Fibroblast of upper back skin (primary cell): ENCODE measurements around the gene MMP23B.
"Not testable (repeated sequence)": the region's sequence is repeated elsewhere in the genome, so short reads cannot be mapped to it uniquely, and the experiment has no call there.

Source experiments
- DNase-seq: peaks from one replicate; pipeline ENCODE4 v3.0.0-alpha.2; 2013

The MMP23B gene

GRCh38 chr1:1631782-1632420, at the start of gene MMP23B:
MMP23B (plus strand) TSS chr1:1632173; CDS start chr1:1632219, 46 bp downstream.
- no peak for DNase-seq

DNA sequence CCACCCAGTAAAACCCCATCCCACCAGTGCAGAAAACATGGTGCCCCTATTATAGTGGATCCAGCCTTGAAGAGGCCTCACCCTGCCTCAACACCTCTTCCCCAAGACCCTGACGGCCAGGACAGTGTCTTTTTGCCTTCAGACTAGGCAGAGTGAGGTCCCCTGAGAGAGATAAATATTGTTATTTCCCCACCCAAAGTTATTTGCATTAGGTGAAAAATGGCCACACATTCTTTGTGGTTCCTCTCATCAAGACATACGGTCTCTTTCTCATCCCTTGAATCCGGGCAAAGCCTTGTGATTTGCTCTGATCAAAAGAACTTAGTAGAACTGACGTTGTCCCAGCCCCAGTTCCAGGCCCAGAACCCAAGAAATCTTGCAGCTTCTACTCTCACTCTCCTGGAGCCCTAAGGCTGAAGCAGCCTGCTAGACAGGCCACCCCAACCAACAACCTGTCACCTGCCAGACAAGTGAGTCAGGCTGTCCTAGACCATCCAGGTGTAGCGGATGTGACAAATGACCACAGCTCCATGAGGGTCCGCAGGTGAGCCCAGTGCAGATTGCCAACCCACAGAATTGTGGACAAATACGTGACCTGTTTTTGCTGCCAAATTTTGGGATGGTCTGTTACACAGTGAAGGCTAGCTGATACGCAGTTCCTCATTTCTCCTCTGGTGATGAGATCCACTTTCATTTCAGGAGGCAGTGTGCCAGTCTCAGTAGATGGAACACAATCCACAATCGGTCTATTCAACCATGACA, 49.2 kb upstream of the MMP23B start:
- no peak for DNase-seq

GRCh38 chr1:1583347-1584010, 48.5 kb upstream of the MMP23B start:
- no peak for DNase-seq

DNA sequence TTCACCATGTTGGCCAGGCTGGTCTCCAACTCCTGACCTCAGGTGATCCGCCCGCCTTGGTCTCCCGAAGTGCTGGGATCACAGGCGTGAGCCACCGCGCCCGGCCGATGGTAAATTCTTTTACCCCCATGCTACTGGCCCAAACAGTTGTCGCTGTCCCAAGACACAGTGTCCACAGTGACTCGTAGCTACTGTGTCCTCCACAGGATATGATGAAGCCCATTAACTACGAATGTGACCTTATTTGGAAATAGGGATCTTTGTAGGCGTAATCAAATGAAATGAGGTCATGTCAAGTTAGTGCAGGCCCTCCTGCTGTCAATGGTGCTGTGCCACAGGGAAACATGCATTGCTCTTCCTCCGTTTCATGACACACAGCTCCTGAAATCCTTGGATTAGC, 40.5 kb upstream of the MMP23B start:
- DNase-seq, result peak; percentile 27

GRCh38 chr1:1593834-1594601, 38.0 kb upstream of the MMP23B start:
- no peak for DNase-seq

DNA sequence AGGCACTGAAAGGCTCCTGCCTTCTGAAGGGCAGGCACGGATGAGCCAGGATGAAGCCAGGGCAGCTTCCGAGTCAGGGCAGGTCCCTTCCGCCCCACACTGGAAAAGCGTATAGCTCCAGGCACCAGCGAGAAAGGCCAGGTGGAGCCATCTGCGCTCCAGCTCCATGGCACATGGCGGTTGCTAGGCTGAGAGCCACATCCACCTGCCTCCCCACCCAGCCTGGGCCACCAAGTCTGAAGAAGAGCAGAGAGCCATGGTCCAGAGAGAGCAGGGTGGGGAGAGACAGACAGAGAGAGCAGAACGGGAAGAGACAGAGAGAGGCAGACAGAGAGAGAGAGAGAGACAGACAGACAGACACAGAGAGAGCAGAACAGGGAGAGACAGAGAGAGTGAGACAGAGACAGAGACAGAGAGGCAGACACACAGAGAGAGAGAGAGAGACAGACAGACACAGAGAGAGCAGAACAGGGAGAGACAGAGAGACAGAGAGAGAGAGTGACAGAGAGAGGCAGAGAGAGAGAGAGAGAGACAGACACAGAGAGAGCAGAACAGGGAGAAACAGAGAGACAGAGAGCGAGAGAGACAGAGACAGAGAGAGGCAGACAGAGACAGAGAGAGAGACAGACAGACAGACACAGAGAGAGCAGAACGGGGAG, 37.2 kb upstream of the MMP23B start:
- DNase-seq, result no peak

DNA sequence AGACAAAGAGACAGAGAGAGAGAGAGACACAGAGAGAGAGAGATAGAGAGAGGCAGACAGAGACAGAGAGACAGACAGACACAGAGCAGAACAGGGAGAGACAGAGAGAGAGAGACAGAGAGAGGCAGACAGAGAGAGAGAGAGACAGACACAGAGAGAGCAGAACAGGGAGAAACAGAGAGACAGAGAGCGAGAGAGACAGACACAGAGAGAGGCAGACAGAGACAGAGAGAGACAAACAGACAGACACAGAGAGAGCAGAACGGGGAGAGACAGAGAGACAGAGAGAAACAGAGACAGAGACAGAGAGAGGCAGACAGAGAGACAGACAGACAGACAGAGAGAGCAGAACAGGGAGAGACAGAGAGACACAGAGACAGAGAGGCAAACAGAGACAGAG, 36.6 kb upstream of the MMP23B start:
- DNase-seq, result not testable (repeated sequence)

DNA sequence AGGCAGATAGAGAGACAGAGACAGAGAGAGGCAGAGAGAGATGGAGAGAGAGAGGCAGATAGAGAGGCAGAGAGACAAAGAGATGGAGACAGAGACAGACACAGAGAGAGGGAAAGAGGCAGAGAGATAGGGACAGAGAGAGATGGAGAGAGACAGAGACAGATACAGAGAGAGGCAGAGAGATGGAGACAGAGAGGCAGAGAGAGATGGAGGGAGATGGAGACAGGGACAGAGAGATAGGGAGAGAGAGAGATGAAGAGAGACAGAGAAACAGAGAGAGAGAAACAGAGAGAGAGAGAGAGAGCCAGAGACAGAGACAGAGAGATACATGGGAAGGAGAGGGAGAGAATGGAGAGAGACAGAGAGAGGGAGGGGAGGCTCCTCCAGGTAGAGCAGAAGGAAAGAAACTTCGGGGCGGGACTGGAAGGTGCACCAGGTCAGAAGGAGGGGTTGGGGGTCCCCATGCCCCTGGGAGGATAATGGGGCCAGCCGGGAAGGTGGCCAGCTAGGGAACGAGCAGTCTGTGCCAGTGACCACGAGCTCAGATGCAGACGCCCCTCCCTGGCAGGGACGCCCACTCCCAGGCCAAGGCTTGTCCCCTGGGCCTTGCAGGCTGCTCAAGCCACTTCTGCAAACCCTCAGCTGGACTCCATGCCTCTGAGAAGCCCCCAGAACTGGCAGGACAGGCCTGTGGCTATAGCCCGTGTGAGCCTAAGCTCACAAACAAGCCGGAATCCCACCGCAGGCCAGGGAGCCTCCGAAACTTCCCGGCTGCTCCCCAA, 35.3 kb upstream of the MMP23B start:
- no peak for DNase-seq

GRCh38 chr1:1597275-1597930, 34.6 kb upstream of the MMP23B start:
- DNase-seq, result no peak

GRCh38 chr1:1598051-1598719, 33.8 kb upstream of the MMP23B start:
- DNase-seq, result no peak

DNA sequence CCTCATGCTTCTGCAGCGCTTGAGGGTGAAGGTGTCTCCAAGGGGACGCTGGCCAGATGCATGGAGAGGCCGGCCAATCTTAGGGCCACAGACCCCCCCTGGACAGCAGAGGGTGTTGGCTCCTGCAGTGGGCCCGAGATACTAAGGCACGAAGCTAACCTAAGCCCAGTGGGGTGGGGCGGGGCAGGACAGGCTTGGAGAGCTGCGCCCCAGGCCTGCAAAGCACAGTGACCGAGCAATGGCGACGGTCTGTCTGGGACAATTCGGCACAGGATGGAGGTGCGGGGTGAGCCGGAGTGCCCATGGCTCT, 33.3 kb upstream of the MMP23B start:
- DNase-seq, result no peak

DNA sequence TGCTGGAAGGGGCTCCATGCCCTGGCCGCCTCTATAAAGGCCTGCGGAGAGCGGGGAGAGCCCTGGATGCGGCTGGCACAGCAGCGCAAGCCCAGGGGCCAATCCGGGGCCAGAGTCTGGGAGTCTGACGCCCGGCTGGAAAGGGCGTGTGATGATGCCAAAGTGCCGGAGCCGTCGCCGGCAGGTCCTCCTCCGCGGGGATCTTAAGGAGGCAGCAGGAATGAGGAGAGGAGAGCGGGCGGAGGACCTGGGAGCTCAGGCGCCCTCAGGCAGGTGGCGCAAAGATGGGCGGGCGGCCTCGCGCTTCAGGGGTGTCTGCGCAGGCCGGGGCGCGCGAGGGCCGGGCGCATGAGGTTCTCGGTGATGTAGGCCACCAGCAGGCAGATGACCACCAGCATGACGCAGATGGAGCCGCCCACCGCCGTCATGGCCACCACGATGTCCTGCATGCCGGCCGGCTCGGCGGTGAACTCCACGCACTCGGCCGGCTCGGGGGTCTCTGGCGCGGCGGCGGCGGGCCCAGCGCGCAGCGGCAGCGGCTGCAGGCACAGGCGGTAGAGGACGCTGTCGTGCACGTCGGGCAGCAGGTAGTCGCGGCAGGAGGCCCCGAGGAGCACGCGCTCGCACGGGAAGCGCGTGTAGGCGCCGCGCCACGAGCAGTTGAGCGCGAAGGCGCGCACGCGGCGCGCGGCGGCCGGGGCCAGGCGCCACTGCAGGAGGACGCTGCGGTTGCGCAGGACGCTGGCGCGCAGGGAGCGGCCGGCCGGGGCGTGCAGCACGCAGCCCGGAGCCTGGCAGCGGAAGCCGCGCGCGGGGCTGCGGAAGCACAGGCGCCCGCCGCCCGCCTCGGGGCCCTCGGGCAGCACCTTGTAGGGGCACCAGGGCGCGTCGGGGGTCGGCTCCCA, 32.7 kb upstream of the MMP23B start:
- DNase-seq, result peak; percentile 18

GRCh38 chr1:1599935-1600860, 31.8 kb upstream of the MMP23B start, which contains the start of gene FNDC10:
FNDC10 (minus strand) TSS chr1:1600135; CDS start chr1:1600015, 120 bp downstream.
- DNase-seq, result no peak

DNA sequence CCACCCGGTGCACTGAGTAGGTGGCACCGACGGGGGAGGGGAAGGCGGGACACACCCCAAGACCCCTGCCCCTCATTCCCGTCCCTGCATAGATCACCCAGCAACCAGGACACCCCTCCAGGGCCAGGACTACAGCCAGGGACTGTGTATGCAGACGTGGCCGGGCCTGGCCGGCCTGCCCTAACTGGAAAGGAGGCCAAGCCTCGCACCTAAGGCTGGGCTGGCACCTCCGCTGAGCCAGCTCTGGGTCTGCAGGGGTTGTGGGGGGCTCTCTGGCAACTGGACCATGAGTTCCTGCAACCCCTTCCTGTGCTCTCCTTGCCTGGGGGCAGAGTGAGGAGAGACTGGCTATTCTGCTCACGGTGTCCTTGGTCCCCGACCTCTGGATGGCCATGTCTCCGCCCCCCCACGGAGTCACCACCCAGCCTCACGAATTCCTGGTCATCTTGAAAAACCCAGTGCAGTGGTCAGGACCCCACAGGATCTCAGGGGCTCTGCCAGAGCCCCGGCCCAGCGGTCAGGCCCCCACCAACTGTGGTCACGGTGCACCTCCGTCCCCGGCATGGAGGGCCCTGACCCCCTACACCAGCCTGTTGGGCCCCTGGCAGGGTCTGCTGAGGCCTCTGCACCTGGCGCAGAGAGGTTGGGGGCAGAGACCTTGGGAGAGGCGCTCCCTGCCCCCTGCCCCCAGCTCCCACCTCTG, 31.0 kb upstream of the MMP23B start:
- no peak for DNase-seq

DNA sequence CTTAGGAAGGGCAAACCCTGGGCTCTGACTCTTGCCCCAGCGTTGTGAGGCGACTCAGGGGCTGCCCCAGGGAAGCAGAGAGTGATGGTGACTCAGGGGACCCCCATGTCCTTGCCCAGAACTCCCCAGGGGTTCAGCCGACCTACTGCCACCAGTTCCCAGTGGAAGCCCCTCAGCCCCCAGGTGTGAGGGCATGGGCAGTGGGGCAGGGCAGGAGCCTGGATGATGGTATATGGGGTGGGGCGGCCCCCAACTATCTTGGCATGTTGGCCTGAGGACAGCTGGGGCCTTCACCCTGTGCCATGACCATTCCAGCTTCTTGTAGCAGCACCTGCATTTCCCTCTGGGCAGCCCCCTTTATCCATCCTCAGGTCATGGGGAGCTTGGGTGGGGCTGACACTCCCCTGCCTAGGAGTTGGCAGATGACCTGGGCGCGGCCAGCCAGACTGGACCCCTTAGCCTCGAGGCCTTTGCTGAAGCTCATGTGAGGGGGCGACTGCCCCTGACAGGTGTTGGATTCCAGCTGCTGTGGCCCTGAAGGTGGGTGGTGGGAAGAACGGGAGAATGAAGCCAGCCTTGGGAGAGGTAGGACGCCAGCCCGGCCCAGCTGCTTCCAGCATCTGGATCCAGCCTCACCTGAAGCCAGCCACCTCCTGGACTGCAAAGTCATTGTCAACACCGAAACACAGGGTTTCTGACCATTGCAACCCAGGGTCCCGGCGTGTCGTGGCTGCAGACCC, 30.2 kb upstream of the MMP23B start:
- DNase-seq, result no peak

DNA sequence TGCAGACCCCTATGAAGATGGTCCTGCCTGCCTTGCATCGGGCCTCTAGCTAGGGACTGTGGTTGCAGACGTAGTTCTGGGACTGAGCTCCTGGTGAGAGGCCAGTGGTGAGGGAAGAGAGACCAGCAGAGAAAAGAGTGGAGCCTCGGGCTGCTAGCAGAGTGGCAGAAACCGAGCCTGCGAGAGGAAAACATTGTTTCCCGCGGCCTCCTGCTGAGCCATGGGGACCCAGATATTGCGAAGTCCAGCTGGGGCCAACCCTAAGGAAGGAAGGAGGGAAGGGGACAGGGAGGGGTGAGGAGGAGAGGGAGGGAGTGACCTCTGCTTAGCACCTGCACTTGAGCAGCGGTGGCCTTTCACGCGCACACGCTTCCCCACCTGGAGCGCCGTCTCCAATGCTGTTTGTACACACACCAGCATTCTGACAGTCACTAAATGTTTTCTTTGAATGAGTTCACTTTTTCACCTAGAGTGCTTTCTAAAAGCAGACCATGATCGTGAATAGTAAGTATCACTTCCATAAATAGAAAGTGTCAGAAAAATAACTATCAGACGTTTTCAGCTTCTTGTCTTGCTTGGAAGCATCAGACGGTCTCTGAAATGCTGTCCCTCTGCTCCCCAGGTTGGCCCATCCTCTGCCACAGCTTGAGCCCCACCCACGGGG, 29.5 kb upstream of the MMP23B start:
- DNase-seq, result no peak
